ENCODE data around the gene AK8. TPM values are rescaled to one million over a fixed set of nuclear protein-coding genes. Genes with fewer than 3 reads are reported as not detected.

The AK8 gene
- total RNA-seq, 1 donor from 2014 or later: 2.0 TPM

GRCh38 chr9:132863096-132863495 lies 15.0 kb downstream of the AK8 start:
- DNase-seq (ENCODE audit: low read depth): no peak
- Histone ChIP-seq H3K27me3 (ENCODE audit: control insufficient read depth, insufficient read depth, low read length) (peaks cover under 1% of the 10 kb centered on the region), H3K36me3 (ENCODE audit: control insufficient read depth, insufficient read depth, low read length) (no peaks in the 10 kb centered on the region), H3K4me3 (ENCODE audit: low read depth, low read length) (no peak overlapping the region)
- TF ChIP-seq, protein P1, sequence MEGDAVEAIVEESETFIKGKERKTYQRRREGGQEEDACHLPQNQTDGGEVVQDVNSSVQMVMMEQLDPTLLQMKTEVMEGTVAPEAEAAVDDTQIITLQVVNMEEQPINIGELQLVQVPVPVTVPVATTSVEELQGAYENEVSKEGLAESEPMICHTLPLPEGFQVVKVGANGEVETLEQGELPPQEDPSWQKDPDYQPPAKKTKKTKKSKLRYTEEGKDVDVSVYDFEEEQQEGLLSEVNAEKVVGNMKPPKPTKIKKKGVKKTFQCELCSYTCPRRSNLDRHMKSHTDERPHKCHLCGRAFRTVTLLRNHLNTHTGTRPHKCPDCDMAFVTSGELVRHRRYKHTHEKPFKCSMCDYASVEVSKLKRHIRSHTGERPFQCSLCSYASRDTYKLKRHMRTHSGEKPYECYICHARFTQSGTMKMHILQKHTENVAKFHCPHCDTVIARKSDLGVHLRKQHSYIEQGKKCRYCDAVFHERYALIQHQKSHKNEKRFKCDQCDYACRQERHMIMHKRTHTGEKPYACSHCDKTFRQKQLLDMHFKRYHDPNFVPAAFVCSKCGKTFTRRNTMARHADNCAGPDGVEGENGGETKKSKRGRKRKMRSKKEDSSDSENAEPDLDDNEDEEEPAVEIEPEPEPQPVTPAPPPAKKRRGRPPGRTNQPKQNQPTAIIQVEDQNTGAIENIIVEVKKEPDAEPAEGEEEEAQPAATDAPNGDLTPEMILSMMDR (IDR thresholded peaks at IDR 0.05; ENCODE audit: insufficient read depth, low read length, poor library complexity, severe bottlenecking): no peak

GRCh38 chr9:132862533-132862932 lies 15.6 kb downstream of the AK8 start:
- Histone ChIP-seq H3K36me3 (ENCODE audit: control insufficient read depth, insufficient read depth, low read length) (no peaks in the 10 kb centered on the region), H3K27me3 (ENCODE audit: control insufficient read depth, insufficient read depth, low read length) (peaks cover 5% of the 10 kb centered on the region), H3K4me3 (ENCODE audit: low read depth, low read length) (no peak overlapping the region)
- TF ChIP-seq, protein P1 (IDR thresholded peaks at IDR 0.05; ENCODE audit: insufficient read depth, low read length, poor library complexity, severe bottlenecking): no peak
- DNase-seq (ENCODE audit: low read depth): no peak

DNA sequence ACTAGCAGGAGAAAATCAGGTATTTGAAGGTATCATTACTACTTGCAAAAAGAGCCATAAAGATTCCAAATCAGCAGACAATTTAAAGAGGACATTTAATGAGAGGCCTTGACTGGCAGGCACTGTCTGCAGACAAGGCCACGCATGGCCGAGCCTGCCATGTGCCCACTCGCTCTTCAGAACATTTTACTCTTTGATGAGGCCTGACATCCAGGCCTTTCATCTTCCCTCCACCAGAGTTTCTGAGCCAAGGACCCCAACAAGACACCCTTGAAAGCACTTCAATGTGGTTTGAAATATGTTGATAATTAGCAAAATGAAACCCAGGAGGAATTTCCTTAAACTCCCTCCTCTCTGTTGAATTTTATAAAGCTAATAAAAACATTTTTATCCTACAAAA lies 16.4 kb downstream of the AK8 start:
- Histone ChIP-seq H3K36me3 (ENCODE audit: control insufficient read depth, insufficient read depth, low read length) (no peaks in the 10 kb centered on the region), H3K27me3 (ENCODE audit: control insufficient read depth, insufficient read depth, low read length) (peaks cover 5% of the 10 kb centered on the region), H3K4me3 (ENCODE audit: low read depth, low read length) (no peak overlapping the region)
- TF ChIP-seq, protein P1 (IDR thresholded peaks at IDR 0.05; ENCODE audit: insufficient read depth, low read length, poor library complexity, severe bottlenecking): no peak
- no peak for DNase-seq (ENCODE audit: low read depth)

DNA sequence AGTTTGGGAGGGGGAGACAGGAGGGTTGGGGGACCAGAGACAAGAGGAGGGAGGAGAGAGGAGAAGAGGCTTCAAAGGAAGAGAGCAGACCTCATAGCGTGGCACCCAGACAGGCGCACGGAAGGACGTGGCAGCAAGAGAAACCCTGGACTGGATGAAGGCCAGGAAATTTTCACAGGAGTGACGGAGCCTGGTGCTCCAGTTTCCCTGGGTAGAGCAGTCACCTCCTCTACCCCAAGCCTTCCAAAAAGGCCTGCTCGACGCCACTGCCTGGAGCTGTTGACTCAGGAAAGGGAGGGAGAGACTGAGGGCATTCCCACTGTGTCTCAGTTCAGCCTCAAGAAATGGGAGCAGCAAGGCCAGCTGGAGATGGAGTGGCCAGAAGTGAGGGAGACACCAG lies 19.3 kb downstream of the AK8 start:
- DNase-seq (ENCODE audit: low read depth): no peak
- no peak overlapping the region for H3K4me3 ChIP-seq (ENCODE audit: low read depth, low read length)
- TF ChIP-seq, protein P1 (IDR thresholded peaks at IDR 0.05; ENCODE audit: insufficient read depth, low read length, poor library complexity, severe bottlenecking): no peak
- H3K36me3 ChIP-seq (ENCODE audit: control insufficient read depth, insufficient read depth, low read length): no peaks in the 10 kb centered on the region
- H3K27me3 ChIP-seq (ENCODE audit: control insufficient read depth, insufficient read depth, low read length): peaks cover 5% of the 10 kb centered on the region

GRCh38 chr9:132857616-132858342 lies 20.3 kb downstream of the AK8 start:
- Histone ChIP-seq H3K27me3 (ENCODE audit: control insufficient read depth, insufficient read depth, low read length) (peaks cover 5% of the 10 kb centered on the region), H3K4me3 (ENCODE audit: low read depth, low read length) (no peak overlapping the region), H3K36me3 (ENCODE audit: control insufficient read depth, insufficient read depth, low read length) (no peaks in the 10 kb centered on the region)
- TF ChIP-seq, protein P1 (IDR thresholded peaks at IDR 0.05; ENCODE audit: insufficient read depth, low read length, poor library complexity, severe bottlenecking): no peak
- no peak for DNase-seq (ENCODE audit: low read depth)

DNA sequence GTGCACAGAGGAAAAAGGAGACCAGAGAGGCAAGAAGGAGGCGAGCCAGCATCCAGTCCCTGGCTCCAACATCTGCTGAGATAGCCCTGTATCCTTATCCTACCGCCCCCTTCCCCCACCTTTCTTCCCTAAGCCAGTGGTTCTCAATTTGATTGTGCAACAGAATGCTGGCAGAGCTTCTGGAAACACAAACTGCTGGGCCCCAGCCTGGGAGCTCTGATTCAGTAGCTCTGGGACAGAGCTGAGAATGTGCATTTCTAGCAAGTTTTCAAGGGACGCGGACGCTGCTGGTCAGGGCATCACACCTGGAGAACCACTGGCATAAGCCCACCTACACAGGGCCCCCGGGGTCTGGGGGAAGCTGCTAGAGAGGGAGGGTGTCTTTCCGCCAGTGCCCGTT lies 21.1 kb downstream of the AK8 start:
- TF ChIP-seq, protein P1 (IDR thresholded peaks at IDR 0.05; ENCODE audit: insufficient read depth, low read length, poor library complexity, severe bottlenecking): no peak
- peaks cover 5% of the 10 kb centered on the region for H3K27me3 ChIP-seq (ENCODE audit: control insufficient read depth, insufficient read depth, low read length)
- H3K36me3 ChIP-seq (ENCODE audit: control insufficient read depth, insufficient read depth, low read length): no peaks in the 10 kb centered on the region
- no peak overlapping the region for H3K4me3 ChIP-seq (ENCODE audit: low read depth, low read length)
- DNase-seq (ENCODE audit: low read depth): no peak

All from kidney epithelial cell (primary cell).